Measurements from ENCODE around the gene LIN28A. TPM values are rescaled to one million over a fixed set of nuclear protein-coding genes. Genes with fewer than 3 reads are reported as not detected.

The LIN28A gene
- total RNA-seq, 4 donors from 2014 or later: not detected

- Histone ChIP-seq H3K27ac (peak within 1 kb of the TSS; percentile 68 to 80 (median 74)), H3K27me3 (no peaks in the 10 kb centered on the region), H3K4me1 (peaks cover 0 to 33% (median 10%) of the 10 kb centered on the region in 3 donors), H3K4me3 (peak within 1 kb of the TSS; percentile 60 to 94), H3K36me3 (peaks cover 0 to 35% of the 10 kb centered on the region in 2 donors), H3K9me3 (no peaks in the 10 kb centered on the region)
- 0% methylated on average over 8 to 23 of the region's 45 CpGs for WGBS, 2 donors (ENCODE audit: low coverage in 1 of 2)
- TF ChIP-seq POLR2AphosphoS5 (IDR thresholded peaks at IDR 0.05) (peak; percentile 97), CTCF (IDR thresholded peaks at IDR 0.05) (peak in 1 of 4 experiments; percentile 4), POLR2A (IDR thresholded peaks at IDR 0.05) (peak; percentile 78 to 81), EP300 (IDR thresholded peaks at IDR 0.05) (no peak)
- ATAC-seq: peak; percentile 99
Measured at GRCh38 chr1:26431979-26432695, 21.5 kb downstream of the LIN28A start, which contains the start of gene DHDDS. DHDDS (plus strand) TSS chr1:26432321; CDS start chr1:26432946, 625 bp downstream.

- TF ChIP-seq POLR2AphosphoS5 (IDR thresholded peaks at IDR 0.05): no peak
- TF ChIP-seq POLR2A (IDR thresholded peaks at IDR 0.05): no peak
- TF ChIP-seq CTCF (IDR thresholded peaks at IDR 0.05): no peak
- H3K27me3 ChIP-seq: no peaks in the 10 kb centered on the region
- H3K36me3 ChIP-seq: peaks cover 0 to 42% of the 10 kb centered on the region in 2 donors
- no peak for ATAC-seq
- peak overlapping the region; percentile 68 to 80 (median 74) for H3K27ac ChIP-seq
- peaks cover 0 to 33% (median 10%) of the 10 kb centered on the region in 3 donors for H3K4me1 ChIP-seq
- no peaks in the 10 kb centered on the region for H3K9me3 ChIP-seq
- 27 to 47% methylated on average over 3 of the region's 3 CpGs for WGBS, 2 donors (ENCODE audit: low coverage in 1 of 2)
- H3K4me3 ChIP-seq: peak overlapping the region; percentile 60 to 94
Measured at GRCh38 chr1:26432793-26433192, 22.2 kb downstream of the LIN28A start.

- no peaks in the 10 kb centered on the region for H3K27me3 ChIP-seq
- no peak overlapping the region for H3K4me3 ChIP-seq
- H3K4me1 ChIP-seq: peaks cover 0 to 33% (median 10%) of the 10 kb centered on the region in 3 donors
- no peak for ATAC-seq
- TF ChIP-seq POLR2AphosphoS5 (IDR thresholded peaks at IDR 0.05): no peak
- TF ChIP-seq EP300 (IDR thresholded peaks at IDR 0.05): no peak
- no peak for TF ChIP-seq CTCF (IDR thresholded peaks at IDR 0.05)
- no peak for TF ChIP-seq POLR2A (IDR thresholded peaks at IDR 0.05)
- no peak overlapping the region for H3K27ac ChIP-seq
- H3K36me3 ChIP-seq: peaks cover 0 to 57% of the 10 kb centered on the region in 2 donors
- no peaks in the 10 kb centered on the region for H3K9me3 ChIP-seq
Measured at GRCh38 chr1:26434161-26434752, 23.6 kb downstream of the LIN28A start.

GRCh38 chr1:26438041-26438440 lies 27.4 kb downstream of the LIN28A start:
- no peaks in the 10 kb centered on the region for H3K9me3 ChIP-seq
- no peak for TF ChIP-seq POLR2A (IDR thresholded peaks at IDR 0.05)
- no peak for TF ChIP-seq POLR2AphosphoS5 (IDR thresholded peaks at IDR 0.05)
- TF ChIP-seq CTCF (IDR thresholded peaks at IDR 0.05): no peak
- no peak for TF ChIP-seq EP300 (IDR thresholded peaks at IDR 0.05)
- no peak for ATAC-seq
- WGBS, 2 donors (ENCODE audit: low coverage in 1 of 2): 90 to 94% methylated on average over 2 to 4 of the region's 6 CpGs
- H3K4me3 ChIP-seq: no peak overlapping the region
- H3K36me3 ChIP-seq: peaks cover 0 to 94% of the 10 kb centered on the region in 2 donors
- peaks cover 0 to 20% (median 6%) of the 10 kb centered on the region in 3 donors for H3K4me1 ChIP-seq
- H3K27ac ChIP-seq: no peak overlapping the region
- no peaks in the 10 kb centered on the region for H3K27me3 ChIP-seq

Data from gastroesophageal sphincter (tissue), 4 donors.